Measurements from ENCODE around the gene PCSK6. TPM values are rescaled to one million over a fixed set of nuclear protein-coding genes. Genes with fewer than 3 reads are reported as not detected.

Gene PCSK6
- total and polyA plus RNA-seq, 7 experiments from 2014 or later = 0.12 to 3.0 (median 0.70) TPM; not detected in 1

- intact Hi-C loops (cut with micrococcal nuclease) = no loop called here
- CTCF ChIA-PET = no interaction called here
These were observed 181.5 kb downstream of the PCSK6 start for GRCh38 chr15:101307897-101308603.

GRCh38 chr15:101307048-101307896, 182.2 kb downstream of the PCSK6 start:
- ATAC-seq (no peak), DNase-seq (no peak)
- Histone ChIP-seq H3K27me3 (ENCODE audit: control insufficient read depth in 2 of 2, insufficient read depth in 2 of 2, low read length in 2 of 2) (no peaks in the 10 kb centered on the region), H3K27ac (ENCODE audit: low read depth, low read length) (no peak overlapping the region), H3K4me3 (ENCODE audit: low read length) (no peak overlapping the region), H3K4me1 (ENCODE audit: control insufficient read depth in 2 of 2, insufficient read depth in 2 of 2, low read length in 2 of 2) (no peaks in the 10 kb centered on the region), H3K9me3 (ENCODE audit: control insufficient read depth in 2 of 3, low read length in 3 of 3) (no peaks in the 10 kb centered on the region), H3K36me3 (ENCODE audit: control insufficient read depth in 2 of 3, insufficient read depth in 3 of 3, low read length in 3 of 3) (no peaks in the 10 kb centered on the region)
- ChIA-PET CTCF (interaction anchor here (0.9 kb wide), 1 partner anchor 18 kb away, joined by 3 read pairs; no protein-coding TSS in a partner anchor), POLR2A (no interaction called here)
- H3K4me3 Mint-ChIP-seq = no peak overlapping the region
- H3K4me1 Mint-ChIP-seq = no peaks in the 10 kb centered on the region
- no peaks in the 10 kb centered on the region for H3K36me3 Mint-ChIP-seq
- no peak overlapping the region for H3K27ac Mint-ChIP-seq
- H3K27me3 Mint-ChIP-seq = no peaks in the 10 kb centered on the region
- intact Hi-C loops (cut with micrococcal nuclease) = no loop called here
- H3K9me3 Mint-ChIP-seq = no peaks in the 10 kb centered on the region

More at GRCh38 chr15:101307897-101308603, 181.5 kb downstream of the PCSK6 start:
- DNase-seq (no peak), ATAC-seq (no peak)
- Histone ChIP-seq H3K9me3 (ENCODE audit: control insufficient read depth in 2 of 3, low read length in 3 of 3) (no peaks in the 10 kb centered on the region), H3K4me3 (ENCODE audit: low read length) (no peak overlapping the region), H3K36me3 (ENCODE audit: control insufficient read depth in 2 of 3, insufficient read depth in 3 of 3, low read length in 3 of 3) (no peaks in the 10 kb centered on the region), H3K4me1 (ENCODE audit: control insufficient read depth in 2 of 2, insufficient read depth in 2 of 2, low read length in 2 of 2) (no peaks in the 10 kb centered on the region), H3K27ac (ENCODE audit: low read depth, low read length) (no peak overlapping the region), H3K27me3 (ENCODE audit: control insufficient read depth in 2 of 2, insufficient read depth in 2 of 2, low read length in 2 of 2) (no peaks in the 10 kb centered on the region)
- Mint-ChIP-seq H3K36me3 (no peaks in the 10 kb centered on the region), H3K9me3 (no peaks in the 10 kb centered on the region), H3K27ac (no peak overlapping the region), H3K4me1 (no peaks in the 10 kb centered on the region), H3K4me3 (no peak overlapping the region), H3K27me3 (no peaks in the 10 kb centered on the region)
- POLR2A ChIA-PET = no interaction called here

GRCh38 chr15:101306341-101307047, 183.0 kb downstream of the PCSK6 start:
- Mint-ChIP-seq H3K4me3 (no peak overlapping the region), H3K4me1 (no peaks in the 10 kb centered on the region), H3K27me3 (no peaks in the 10 kb centered on the region), H3K27ac (no peak overlapping the region), H3K9me3 (no peaks in the 10 kb centered on the region), H3K36me3 (no peaks in the 10 kb centered on the region)
- ATAC-seq (no peak), DNase-seq (no peak)
- no peak overlapping the region for H3K4me3 ChIP-seq (ENCODE audit: low read length)
- POLR2A ChIA-PET = no interaction called here
- H3K36me3 ChIP-seq (ENCODE audit: control insufficient read depth in 2 of 3, insufficient read depth in 3 of 3, low read length in 3 of 3) = no peaks in the 10 kb centered on the region
- no peaks in the 10 kb centered on the region for H3K9me3 ChIP-seq (ENCODE audit: control insufficient read depth in 2 of 3, low read length in 3 of 3)
- H3K27ac ChIP-seq (ENCODE audit: low read depth, low read length) = no peak overlapping the region
- no peaks in the 10 kb centered on the region for H3K27me3 ChIP-seq (ENCODE audit: control insufficient read depth in 2 of 2, insufficient read depth in 2 of 2, low read length in 2 of 2)
- intact Hi-C loops (cut with micrococcal nuclease) = no loop called here
- no peaks in the 10 kb centered on the region for H3K4me1 ChIP-seq (ENCODE audit: control insufficient read depth in 2 of 2, insufficient read depth in 2 of 2, low read length in 2 of 2)
- CTCF ChIA-PET = interaction anchor here (0.9 kb wide), 1 partner anchor 18 kb away, joined by 3 read pairs; no protein-coding TSS in a partner anchor

GRCh38 chr15:101305820-101306255, 183.7 kb downstream of the PCSK6 start:
- no peak overlapping the region for H3K4me3 ChIP-seq (ENCODE audit: low read length)
- H3K36me3 ChIP-seq (ENCODE audit: control insufficient read depth in 2 of 3, insufficient read depth in 3 of 3, low read length in 3 of 3) = no peaks in the 10 kb centered on the region
- H3K9me3 Mint-ChIP-seq = no peaks in the 10 kb centered on the region
- ATAC-seq (no peak), DNase-seq (peak in 1 of 9 donors; percentile 10)
- no peaks in the 10 kb centered on the region for H3K9me3 ChIP-seq (ENCODE audit: control insufficient read depth in 2 of 3, low read length in 3 of 3)
- ChIA-PET CTCF (no interaction called here), POLR2A (no interaction called here)
- H3K27ac Mint-ChIP-seq = no peak overlapping the region
- H3K4me1 ChIP-seq (ENCODE audit: control insufficient read depth in 2 of 2, insufficient read depth in 2 of 2, low read length in 2 of 2) = no peaks in the 10 kb centered on the region
- no peak overlapping the region for H3K4me3 Mint-ChIP-seq
- no peak overlapping the region for H3K27ac ChIP-seq (ENCODE audit: low read depth, low read length)
- H3K27me3 Mint-ChIP-seq = no peaks in the 10 kb centered on the region
- no peaks in the 10 kb centered on the region for H3K4me1 Mint-ChIP-seq
- H3K36me3 Mint-ChIP-seq = no peaks in the 10 kb centered on the region
- intact Hi-C loops (cut with micrococcal nuclease) = no loop called here
- H3K27me3 ChIP-seq (ENCODE audit: control insufficient read depth in 2 of 2, insufficient read depth in 2 of 2, low read length in 2 of 2) = no peaks in the 10 kb centered on the region

GRCh38 chr15:101303408-101303807, 186.1 kb downstream of the PCSK6 start:
- CTCF ChIA-PET = interaction anchor here (1.0 kb wide), 2 partner anchors 12 to 337 kb away, joined by 3 to 5 read pairs; no protein-coding TSS in a partner anchor
- Mint-ChIP-seq H3K9me3 (no peaks in the 10 kb centered on the region), H3K4me3 (no peak overlapping the region), H3K27me3 (no peaks in the 10 kb centered on the region), H3K36me3 (no peaks in the 10 kb centered on the region), H3K27ac (peak overlapping the region in 1 of 9 donors; percentile 30), H3K4me1 (no peaks in the 10 kb centered on the region)
- H3K27me3 ChIP-seq (ENCODE audit: control insufficient read depth in 2 of 2, insufficient read depth in 2 of 2, low read length in 2 of 2) = no peaks in the 10 kb centered on the region
- POLR2A ChIA-PET = interaction anchor here (1.6 kb wide), 1 partner anchor 17 kb away, joined by 4 read pairs; no protein-coding TSS in a partner anchor
- intact Hi-C loops (cut with micrococcal nuclease) = no loop called here
- no peak for DNase-seq
- H3K4me3 ChIP-seq (ENCODE audit: low read length) = no peak overlapping the region
- H3K27ac ChIP-seq (ENCODE audit: low read depth, low read length) = no peak overlapping the region
- H3K9me3 ChIP-seq (ENCODE audit: control insufficient read depth in 2 of 3, low read length in 3 of 3) = no peaks in the 10 kb centered on the region
- no peaks in the 10 kb centered on the region for H3K36me3 ChIP-seq (ENCODE audit: control insufficient read depth in 2 of 3, insufficient read depth in 3 of 3, low read length in 3 of 3)
- H3K4me1 ChIP-seq (ENCODE audit: control insufficient read depth in 2 of 2, insufficient read depth in 2 of 2, low read length in 2 of 2) = no peaks in the 10 kb centered on the region
- ATAC-seq = no peak

Measured in naive thymus-derived CD4-positive, alpha-beta T cell (primary cell).